Erythroblast (primary cell): ENCODE measurements around the gene PILRA.

Source experiments
- GATA1 ChIP-seq: IDR thresholded peaks from 2 replicates; pipeline ENCODE4 v1.6.1; 2011; ENCODE audit warnings: low read depth, mild to moderate bottlenecking, control low read depth, low read length, moderate library complexity
- POLR2A ChIP-seq: IDR thresholded peaks from 2 replicates; pipeline ENCODE4 v1.6.1; 2011; ENCODE audit warnings: mild to moderate bottlenecking, low read length

DNA sequence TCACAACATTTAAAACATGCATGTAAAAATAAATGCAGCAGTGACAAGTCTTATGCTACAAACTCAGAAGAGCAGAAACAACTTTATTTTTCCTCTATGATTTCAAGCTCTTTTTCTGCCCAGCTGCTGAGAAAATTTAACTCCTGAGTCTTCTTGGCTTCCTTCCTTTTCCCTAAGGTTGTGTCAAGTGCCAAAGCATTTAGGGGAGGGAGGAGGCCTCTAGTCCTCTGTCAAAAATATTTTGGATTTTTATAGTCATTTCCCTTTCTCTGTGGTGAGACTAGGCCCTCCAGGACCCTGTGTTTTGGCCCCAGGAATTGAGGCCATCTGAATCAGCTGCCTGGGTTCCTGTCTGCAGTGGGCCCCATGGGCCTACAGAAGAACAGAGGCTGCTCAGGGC, 26.4 kb upstream of the PILRA start:
- no peak for TF ChIP-seq POLR2A
- no peak for TF ChIP-seq GATA1
